PC-3 (cell line): ENCODE data around the gene MRPS25.

Experiments used
- EZH2 ChIP-seq: fragments of 300-600 bp; sonication (generic); IDR thresholded peaks from one replicate; pipeline ENCODE4 v1.6.1; 2017; ENCODE audit warnings: antibody characterized with exemption, mild to moderate bottlenecking, low read length; ENCODE audit not compliant: unreplicated experiment
- TF ChIP-seq, protein P1 (sequence below): fragments of 300-600 bp; sonication (generic); conservative IDR thresholded peaks from 2 replicates; pipeline ENCODE4 v1.5.1; 2017; ENCODE audit warnings: antibody characterized with exemption, low read depth, mild to moderate bottlenecking, low read length

DNA sequence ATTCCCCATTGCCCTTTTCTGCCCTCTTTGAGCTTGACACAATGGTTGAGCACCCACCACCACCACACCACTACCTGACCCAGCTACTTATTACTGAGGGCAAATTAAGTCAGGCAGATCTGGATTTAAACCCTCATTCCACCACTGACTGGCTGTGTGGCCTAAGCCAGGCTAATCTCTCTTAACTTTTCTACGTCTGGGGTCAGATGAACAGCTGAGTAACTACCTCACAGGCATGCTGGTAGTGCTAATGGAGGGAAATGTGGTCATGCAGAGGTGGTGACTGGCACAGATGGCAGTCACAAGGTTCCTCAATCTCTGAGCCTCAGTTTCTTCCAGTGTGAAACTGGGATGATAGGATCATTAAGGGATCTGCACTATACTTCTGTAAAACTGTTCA, 4.3 kb upstream of the MRPS25 start:
- TF ChIP-seq, protein P1, sequence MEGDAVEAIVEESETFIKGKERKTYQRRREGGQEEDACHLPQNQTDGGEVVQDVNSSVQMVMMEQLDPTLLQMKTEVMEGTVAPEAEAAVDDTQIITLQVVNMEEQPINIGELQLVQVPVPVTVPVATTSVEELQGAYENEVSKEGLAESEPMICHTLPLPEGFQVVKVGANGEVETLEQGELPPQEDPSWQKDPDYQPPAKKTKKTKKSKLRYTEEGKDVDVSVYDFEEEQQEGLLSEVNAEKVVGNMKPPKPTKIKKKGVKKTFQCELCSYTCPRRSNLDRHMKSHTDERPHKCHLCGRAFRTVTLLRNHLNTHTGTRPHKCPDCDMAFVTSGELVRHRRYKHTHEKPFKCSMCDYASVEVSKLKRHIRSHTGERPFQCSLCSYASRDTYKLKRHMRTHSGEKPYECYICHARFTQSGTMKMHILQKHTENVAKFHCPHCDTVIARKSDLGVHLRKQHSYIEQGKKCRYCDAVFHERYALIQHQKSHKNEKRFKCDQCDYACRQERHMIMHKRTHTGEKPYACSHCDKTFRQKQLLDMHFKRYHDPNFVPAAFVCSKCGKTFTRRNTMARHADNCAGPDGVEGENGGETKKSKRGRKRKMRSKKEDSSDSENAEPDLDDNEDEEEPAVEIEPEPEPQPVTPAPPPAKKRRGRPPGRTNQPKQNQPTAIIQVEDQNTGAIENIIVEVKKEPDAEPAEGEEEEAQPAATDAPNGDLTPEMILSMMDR: no peak
- no peak for TF ChIP-seq EZH2
